ENCODE results near the gene HNRNPDL.

The HNRNPDL gene

DNA sequence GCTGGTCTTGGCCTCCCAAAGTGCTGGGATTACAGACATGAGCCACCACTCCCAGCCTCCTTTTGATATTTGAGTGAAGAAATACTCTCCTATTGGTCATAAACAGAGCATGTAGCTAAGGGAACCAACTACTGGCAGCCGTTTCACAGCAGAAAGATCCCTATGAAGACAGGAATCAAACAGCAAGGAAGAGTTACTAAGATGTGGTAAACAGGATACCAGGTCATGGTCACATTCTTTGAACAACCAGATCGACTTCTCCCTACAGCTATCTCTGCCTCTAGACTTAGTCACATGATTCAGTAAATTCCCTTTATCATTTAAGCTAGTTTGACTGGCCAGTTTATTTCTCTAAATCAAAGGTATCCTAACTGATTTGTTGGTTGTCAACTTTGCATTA is 47.5 kb downstream of the HNRNPDL start:
- H3K4me1 ChIP-seq (ENCODE audit: insufficient read depth, insufficient read length), result no peaks in the 10 kb centered on the region
- peaks cover 25% of the 10 kb centered on the region for H3K9me3 ChIP-seq (ENCODE audit: insufficient read depth, low read length)
- peaks cover 6% of the 10 kb centered on the region for H3K36me3 ChIP-seq (ENCODE audit: insufficient read depth, insufficient read length, low read length)
- TF ChIP-seq YY1 (IDR thresholded peaks at IDR 0.05; ENCODE audit: insufficient read depth, insufficient read length) (no peak), SUZ12 (IDR thresholded peaks at IDR 0.05; ENCODE audit: extremely low read depth, insufficient read depth, insufficient read length) (no peak), ZNF274 (IDR thresholded peaks at IDR 0.05; ENCODE audit: low read depth, low read length) (no peak)
- H3K27me3 ChIP-seq (ENCODE audit: insufficient read depth, insufficient read length), result no peaks in the 10 kb centered on the region
- no peak overlapping the region for H3K4me3 ChIP-seq (ENCODE audit: insufficient read length, low read depth)
- DNase-seq (ENCODE audit: low read depth, low spot score), result no peak
- no peak overlapping the region for H3K9ac ChIP-seq (ENCODE audit: insufficient read length, low read depth)

DNA sequence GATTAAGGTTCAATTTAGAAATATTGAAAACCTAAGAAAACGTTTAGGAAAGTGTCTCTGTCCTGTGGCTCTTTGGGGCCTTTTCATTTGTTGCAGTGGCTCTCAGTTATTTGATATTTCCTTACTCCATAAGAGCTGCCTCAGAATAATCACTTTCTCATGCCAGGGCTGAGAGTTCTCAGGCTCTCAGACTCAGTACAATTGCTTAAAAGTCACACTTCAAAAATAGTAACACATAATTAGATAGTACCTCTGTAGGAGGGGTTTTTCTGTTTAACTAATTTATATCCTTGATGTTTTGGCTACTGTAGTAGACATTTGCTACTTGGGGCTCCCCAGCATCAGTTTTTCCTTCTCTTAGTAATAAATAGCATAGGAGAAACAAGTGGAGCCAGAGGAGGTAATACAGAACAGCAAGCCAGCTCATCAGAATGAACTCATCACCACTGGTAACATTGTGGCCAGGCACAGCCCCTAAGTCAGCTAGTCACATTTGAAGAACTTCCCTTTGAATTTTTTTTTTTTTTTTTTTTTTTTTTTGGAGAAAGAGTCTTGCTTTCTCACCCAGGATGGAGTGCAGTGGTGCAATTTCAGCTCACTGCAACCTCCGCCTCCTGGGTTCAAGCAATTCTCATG is 48.5 kb downstream of the HNRNPDL start:
- no peak for DNase-seq (ENCODE audit: low read depth, low spot score)
- H3K36me3 ChIP-seq (ENCODE audit: insufficient read depth, insufficient read length, low read length), result peaks cover 6% of the 10 kb centered on the region
- no peak overlapping the region for H3K4me3 ChIP-seq (ENCODE audit: insufficient read length, low read depth)
- H3K4me1 ChIP-seq (ENCODE audit: insufficient read depth, insufficient read length), result no peaks in the 10 kb centered on the region
- TF ChIP-seq ZNF274 (IDR thresholded peaks at IDR 0.05; ENCODE audit: low read depth, low read length) (no peak), YY1 (IDR thresholded peaks at IDR 0.05; ENCODE audit: insufficient read depth, insufficient read length) (no peak), SUZ12 (IDR thresholded peaks at IDR 0.05; ENCODE audit: extremely low read depth, insufficient read depth, insufficient read length) (no peak)
- H3K9ac ChIP-seq (ENCODE audit: insufficient read length, low read depth), result no peak overlapping the region
- H3K9me3 ChIP-seq (ENCODE audit: insufficient read depth, low read length), result peaks cover 25% of the 10 kb centered on the region
- no peaks in the 10 kb centered on the region for H3K27me3 ChIP-seq (ENCODE audit: insufficient read depth, insufficient read length)

DNA sequence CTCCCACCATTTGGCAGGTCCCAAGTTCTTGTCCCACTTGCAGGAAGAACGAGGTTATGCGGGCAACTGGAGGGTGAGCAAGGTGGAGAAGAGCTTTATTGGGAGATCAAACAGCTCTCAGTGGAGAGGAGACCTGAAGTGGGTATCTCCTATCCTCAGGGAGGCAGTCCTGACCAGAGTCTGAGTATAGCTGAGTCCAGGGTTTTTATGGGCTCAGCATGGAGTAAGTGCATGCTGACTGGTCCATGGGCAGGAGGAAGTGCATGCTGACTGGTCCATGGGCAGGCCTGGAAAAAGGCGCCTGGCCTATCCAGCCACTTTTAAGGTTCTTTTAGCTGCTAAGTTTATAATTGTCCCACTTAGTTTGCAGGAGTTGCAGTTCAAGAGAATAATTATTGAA is 49.0 kb downstream of the HNRNPDL start:
- Histone ChIP-seq H3K9me3 (ENCODE audit: insufficient read depth, low read length) (peaks cover 25% of the 10 kb centered on the region), H3K4me3 (ENCODE audit: insufficient read length, low read depth) (no peak overlapping the region), H3K9ac (ENCODE audit: insufficient read length, low read depth) (no peak overlapping the region), H3K4me1 (ENCODE audit: insufficient read depth, insufficient read length) (no peaks in the 10 kb centered on the region), H3K36me3 (ENCODE audit: insufficient read depth, insufficient read length, low read length) (peaks cover 6% of the 10 kb centered on the region), H3K27me3 (ENCODE audit: insufficient read depth, insufficient read length) (no peaks in the 10 kb centered on the region)
- no peak for TF ChIP-seq ZNF274 (IDR thresholded peaks at IDR 0.05; ENCODE audit: low read depth, low read length)
- TF ChIP-seq SUZ12 (IDR thresholded peaks at IDR 0.05; ENCODE audit: extremely low read depth, insufficient read depth, insufficient read length), result no peak
- TF ChIP-seq YY1 (IDR thresholded peaks at IDR 0.05; ENCODE audit: insufficient read depth, insufficient read length), result no peak
- no peak for DNase-seq (ENCODE audit: low read depth, low spot score)

DNA sequence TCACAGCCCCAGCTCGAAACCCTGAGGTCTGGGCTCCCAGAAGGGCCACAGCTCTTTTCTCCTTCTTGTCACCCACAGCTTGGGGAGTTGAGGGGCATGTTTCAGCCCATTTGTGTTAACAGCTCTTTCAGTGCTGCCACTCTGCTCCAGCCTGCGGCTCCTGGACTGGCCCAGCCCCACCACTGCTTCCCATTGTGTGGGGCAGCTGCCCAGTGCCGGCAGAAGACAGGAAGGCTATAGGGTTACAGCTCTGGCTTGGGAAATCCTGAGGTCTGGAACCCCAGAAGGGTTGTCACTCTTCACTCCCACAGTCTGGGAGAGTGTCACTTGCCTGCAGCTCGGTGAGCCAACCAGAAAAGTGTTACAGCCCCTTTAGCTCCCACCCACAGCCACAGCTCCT is 49.4 kb downstream of the HNRNPDL start:
- TF ChIP-seq ZNF274 (IDR thresholded peaks at IDR 0.05; ENCODE audit: low read depth, low read length) (no peak), YY1 (IDR thresholded peaks at IDR 0.05; ENCODE audit: insufficient read depth, insufficient read length) (no peak), SUZ12 (IDR thresholded peaks at IDR 0.05; ENCODE audit: extremely low read depth, insufficient read depth, insufficient read length) (no peak)
- H3K4me3 ChIP-seq (ENCODE audit: insufficient read length, low read depth), result no peak overlapping the region
- H3K27me3 ChIP-seq (ENCODE audit: insufficient read depth, insufficient read length), result no peaks in the 10 kb centered on the region
- peaks cover 22% of the 10 kb centered on the region for H3K9me3 ChIP-seq (ENCODE audit: insufficient read depth, low read length)
- no peak for DNase-seq (ENCODE audit: low read depth, low spot score)
- H3K4me1 ChIP-seq (ENCODE audit: insufficient read depth, insufficient read length), result no peaks in the 10 kb centered on the region
- H3K9ac ChIP-seq (ENCODE audit: insufficient read length, low read depth), result no peak overlapping the region
- peaks cover 6% of the 10 kb centered on the region for H3K36me3 ChIP-seq (ENCODE audit: insufficient read depth, insufficient read length, low read length)

DNA sequence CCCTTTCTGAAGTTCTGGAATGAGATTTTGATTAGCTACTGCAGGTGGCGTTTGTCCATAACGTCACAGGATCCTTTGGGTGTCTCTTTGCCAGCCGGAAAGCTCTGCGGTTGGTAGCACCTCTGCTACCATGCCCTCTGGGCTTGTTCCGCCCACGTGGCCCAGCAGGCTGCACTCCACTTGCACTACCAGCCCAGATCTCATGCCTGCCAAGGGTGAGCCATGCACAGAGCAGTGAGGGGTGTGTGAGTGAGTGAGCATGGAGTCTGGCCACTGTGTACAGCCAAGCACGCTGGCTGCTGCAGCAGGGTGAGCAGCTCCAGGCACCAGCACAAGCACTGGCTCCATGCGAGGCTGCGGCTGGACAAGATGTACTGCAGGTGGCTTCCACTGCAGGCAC is 49.9 kb downstream of the HNRNPDL start:
- no peak for TF ChIP-seq YY1 (IDR thresholded peaks at IDR 0.05; ENCODE audit: insufficient read depth, insufficient read length)
- TF ChIP-seq SUZ12 (IDR thresholded peaks at IDR 0.05; ENCODE audit: extremely low read depth, insufficient read depth, insufficient read length), result no peak
- no peak for TF ChIP-seq ZNF274 (IDR thresholded peaks at IDR 0.05; ENCODE audit: low read depth, low read length)
- Histone ChIP-seq H3K9ac (ENCODE audit: insufficient read length, low read depth) (no peak overlapping the region), H3K36me3 (ENCODE audit: insufficient read depth, insufficient read length, low read length) (peaks cover 6% of the 10 kb centered on the region), H3K4me1 (ENCODE audit: insufficient read depth, insufficient read length) (no peaks in the 10 kb centered on the region), H3K4me3 (ENCODE audit: insufficient read length, low read depth) (no peak overlapping the region), H3K9me3 (ENCODE audit: insufficient read depth, low read length) (peaks cover 17% of the 10 kb centered on the region), H3K27me3 (ENCODE audit: insufficient read depth, insufficient read length) (no peaks in the 10 kb centered on the region)
- no peak for DNase-seq (ENCODE audit: low read depth, low spot score)

DNA sequence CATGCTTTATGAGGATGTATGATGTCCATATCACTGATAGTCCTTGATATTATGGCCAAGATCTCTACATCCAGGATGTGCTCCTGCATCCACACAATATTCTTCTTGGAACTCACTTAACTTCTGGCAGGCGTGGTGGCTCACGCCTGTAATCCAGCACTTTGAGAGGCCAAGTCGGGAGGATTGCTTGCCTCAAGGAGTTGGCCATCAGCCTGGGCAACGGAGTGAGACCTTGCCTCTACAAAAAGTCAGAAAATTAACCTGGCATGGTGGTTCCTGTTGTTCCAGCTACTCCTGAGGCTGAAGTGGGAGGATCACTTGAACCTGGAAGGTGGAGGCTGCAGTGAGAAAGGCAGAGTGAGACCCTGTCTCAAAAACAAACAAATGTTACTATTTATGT is 54.2 kb downstream of the HNRNPDL start:
- peaks cover 9% of the 10 kb centered on the region; the same call in 1 of the 2 replicates for H3K9me3 ChIP-seq (ENCODE audit: insufficient read depth, low read length)
- peak overlapping the region; percentile 63 for H3K4me3 ChIP-seq (ENCODE audit: insufficient read length, low read depth)
- no peaks in the 10 kb centered on the region for H3K27me3 ChIP-seq (ENCODE audit: insufficient read depth, insufficient read length)
- H3K36me3 ChIP-seq (ENCODE audit: insufficient read depth, insufficient read length, low read length), result peaks cover 25% of the 10 kb centered on the region
- no peak for DNase-seq (ENCODE audit: low read depth, low spot score)
- no peaks in the 10 kb centered on the region for H3K4me1 ChIP-seq (ENCODE audit: insufficient read depth, insufficient read length)
- TF ChIP-seq YY1 (IDR thresholded peaks at IDR 0.05; ENCODE audit: insufficient read depth, insufficient read length) (no peak), SUZ12 (IDR thresholded peaks at IDR 0.05; ENCODE audit: extremely low read depth, insufficient read depth, insufficient read length) (no peak), ZNF274 (IDR thresholded peaks at IDR 0.05; ENCODE audit: low read depth, low read length) (no peak)
- H3K9ac ChIP-seq (ENCODE audit: insufficient read length, low read depth), result no peak overlapping the region

DNA sequence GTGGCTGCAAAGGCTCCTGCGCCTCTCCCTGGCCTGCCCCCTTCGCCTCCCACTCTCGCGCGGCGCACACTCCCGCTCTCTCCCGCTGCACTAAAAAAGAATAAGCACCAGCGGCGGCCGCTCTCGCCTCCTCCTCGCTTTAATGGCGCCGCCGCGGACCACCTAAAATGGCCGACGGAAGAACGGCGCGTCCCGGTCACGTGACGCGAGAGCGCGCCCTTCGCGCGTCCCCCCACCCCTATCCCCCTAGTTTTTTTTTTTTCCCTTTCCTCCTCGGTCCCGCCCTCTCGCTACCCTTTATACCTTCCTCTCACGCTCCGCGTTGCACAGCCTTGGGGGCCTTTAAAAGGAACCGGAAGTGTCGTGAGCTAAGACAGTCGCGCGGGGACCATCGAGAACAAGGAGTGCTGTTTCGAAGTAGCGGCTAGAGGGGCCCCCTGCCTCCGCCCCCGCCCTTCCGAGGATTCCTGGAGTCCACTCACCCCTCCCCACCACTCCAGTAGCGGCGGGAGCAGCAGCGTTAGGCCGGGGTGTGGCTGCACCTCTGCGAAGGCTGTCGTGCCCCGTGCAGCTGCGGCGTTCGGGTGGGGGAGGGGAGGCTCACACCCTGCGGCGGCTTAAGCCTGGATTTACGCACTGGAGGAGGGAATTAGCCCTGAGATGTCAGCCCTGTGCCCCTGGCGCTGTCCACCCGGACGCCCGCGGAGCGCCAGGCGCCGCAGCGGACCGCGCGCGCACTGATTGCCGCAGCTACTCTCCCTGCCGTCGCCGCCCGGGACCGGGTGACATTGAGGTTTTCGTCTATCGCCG is 56.2 kb downstream of the HNRNPDL start, which contains the start of gene HNRNPD:
Gene HNRNPD (minus strand): TSS at position 176 of the 810 bp plus-strand sequence. CDS start 313 bp downstream, outside the sequence.
- H3K36me3 ChIP-seq (ENCODE audit: insufficient read depth, insufficient read length, low read length), result peaks cover 34% of the 10 kb centered on the region
- H3K27me3 ChIP-seq (ENCODE audit: insufficient read depth, insufficient read length), result no peaks in the 10 kb centered on the region
- H3K4me1 ChIP-seq (ENCODE audit: insufficient read depth, insufficient read length), result no peaks in the 10 kb centered on the region
- no peaks in the 10 kb centered on the region for H3K9me3 ChIP-seq (ENCODE audit: insufficient read depth, low read length)
- DNase-seq (ENCODE audit: low read depth, low spot score), result peak; percentile 98
- TF ChIP-seq ZNF274 (IDR thresholded peaks at IDR 0.05; ENCODE audit: low read depth, low read length), result no peak
- TF ChIP-seq YY1 (IDR thresholded peaks at IDR 0.05; ENCODE audit: insufficient read depth, insufficient read length), result peak; percentile 87
- no peak for TF ChIP-seq SUZ12 (IDR thresholded peaks at IDR 0.05; ENCODE audit: extremely low read depth, insufficient read depth, insufficient read length)
- H3K4me3 ChIP-seq (ENCODE audit: insufficient read length, low read depth), result peak within 1 kb of the TSS; percentile 89
- H3K9ac ChIP-seq (ENCODE audit: insufficient read length, low read depth), result peak within 1 kb of the TSS; percentile 100
